Ishikawa (cell line): ENCODE data around the gene FAM114A1.

Source experiments
- CEBPB ChIP-seq: IDR thresholded peaks from 2 replicates; pipeline ENCODE4 v1.6.1; 2012
- CREB1 ChIP-seq: IDR thresholded peaks from 2 replicates; pipeline ENCODE4 v1.6.1; 2012; ENCODE audit warnings: low read depth
- EGR1 ChIP-seq: IDR thresholded peaks from 2 replicates; pipeline ENCODE4 v1.6.1; 2012
- EP300 ChIP-seq: IDR thresholded peaks from 2 replicates; pipeline ENCODE4 v1.6.1; 2012; ENCODE audit warnings: borderline replicate concordance
- FOXM1 ChIP-seq: IDR thresholded peaks from 2 replicates; pipeline ENCODE4 v1.6.1; 2012; ENCODE audit warnings: low read depth, borderline replicate concordance
- MAX ChIP-seq: IDR thresholded peaks from 2 replicates; pipeline ENCODE4 v1.6.1; 2012
- NFIC ChIP-seq: IDR thresholded peaks from 2 replicates; pipeline ENCODE4 v1.6.1; 2012
- RAD21 ChIP-seq: IDR thresholded peaks from 2 replicates; pipeline ENCODE4 v1.6.1; 2012; ENCODE audit warnings: low read depth
- REST ChIP-seq: IDR thresholded peaks from 2 replicates; pipeline ENCODE4 v1.6.1; 2012; ENCODE audit warnings: low read depth, mild to moderate bottlenecking
- TAF1 ChIP-seq: IDR thresholded peaks from 2 replicates; pipeline ENCODE4 v1.6.1; 2012; ENCODE audit warnings: low read depth, mild to moderate bottlenecking
- TCF12 ChIP-seq: IDR thresholded peaks from 2 replicates; pipeline ENCODE4 v1.6.1; 2012; ENCODE audit warnings: low read depth
- TEAD4 ChIP-seq: IDR thresholded peaks from 2 replicates; pipeline ENCODE4 v1.6.1; 2012
- USF1 ChIP-seq: IDR thresholded peaks from 2 replicates; pipeline ENCODE4 v1.6.1; 2012
- YY1 ChIP-seq: IDR thresholded peaks from 2 replicates; pipeline ENCODE4 v1.6.1; 2012; ENCODE audit warnings: low read depth
- ZBTB7A ChIP-seq: IDR thresholded peaks from 2 replicates; pipeline ENCODE4 v1.6.1; 2012; ENCODE audit warnings: low read depth

FAM114A1 gene

GRCh38 chr4:38873290-38873944 is 5.8 kb downstream of the FAM114A1 start:
- no peak for TF ChIP-seq EP300
- TF ChIP-seq FOXM1: no peak
- no peak for TF ChIP-seq USF1
- no peak for TF ChIP-seq TAF1
- TF ChIP-seq MAX: no peak
- TF ChIP-seq CEBPB: no peak
- TF ChIP-seq YY1: no peak
- no peak for TF ChIP-seq REST
- TF ChIP-seq ZBTB7A: no peak
- TF ChIP-seq NFIC: no peak
- no peak for TF ChIP-seq EGR1
- no peak for TF ChIP-seq TEAD4
- no peak for TF ChIP-seq TCF12
- no peak for TF ChIP-seq CREB1
- no peak for TF ChIP-seq RAD21

GRCh38 chr4:38876636-38877035 is 9.0 kb downstream of the FAM114A1 start:
- TF ChIP-seq TEAD4: no peak
- TF ChIP-seq REST: no peak

GRCh38 chr4:38884254-38884653 is 16.6 kb downstream of the FAM114A1 start:
- TF ChIP-seq MAX: no peak
- TF ChIP-seq TAF1: no peak
- TF ChIP-seq ZBTB7A: no peak
- TF ChIP-seq CREB1: no peak

GRCh38 chr4:38889143-38889542 is 21.5 kb downstream of the FAM114A1 start:
- no peak for TF ChIP-seq REST
- no peak for TF ChIP-seq TAF1
- TF ChIP-seq USF1: no peak
- TF ChIP-seq MAX: no peak
- peak; percentile 49; the same call in 1 of the 2 replicates for TF ChIP-seq TEAD4
- TF ChIP-seq EGR1: no peak
- no peak for TF ChIP-seq RAD21
- TF ChIP-seq CREB1: no peak
- TF ChIP-seq TCF12: peak; percentile 53; the same call in 1 of the 2 replicates
- no peak for TF ChIP-seq CEBPB
- TF ChIP-seq YY1: no peak
- no peak for TF ChIP-seq NFIC
- peak; percentile 72; the same call in 1 of the 2 replicates for TF ChIP-seq EP300
- no peak for TF ChIP-seq ZBTB7A
- no peak; the same call in 1 of the 2 replicates for TF ChIP-seq FOXM1
